Fibroblast of peridontal ligament (primary cell): Measurements from ENCODE around the gene NDUFB10.
"Not testable (repeated sequence)": the region's sequence is repeated elsewhere in the genome, so short reads cannot be mapped to it uniquely, and the experiment has no call there.

Source experiments
- DNase-seq: peaks from one replicate; pipeline ENCODE4 v3.0.0-alpha.2; 2010; ENCODE audit errors: extremely low read depth

Gene NDUFB10

DNA sequence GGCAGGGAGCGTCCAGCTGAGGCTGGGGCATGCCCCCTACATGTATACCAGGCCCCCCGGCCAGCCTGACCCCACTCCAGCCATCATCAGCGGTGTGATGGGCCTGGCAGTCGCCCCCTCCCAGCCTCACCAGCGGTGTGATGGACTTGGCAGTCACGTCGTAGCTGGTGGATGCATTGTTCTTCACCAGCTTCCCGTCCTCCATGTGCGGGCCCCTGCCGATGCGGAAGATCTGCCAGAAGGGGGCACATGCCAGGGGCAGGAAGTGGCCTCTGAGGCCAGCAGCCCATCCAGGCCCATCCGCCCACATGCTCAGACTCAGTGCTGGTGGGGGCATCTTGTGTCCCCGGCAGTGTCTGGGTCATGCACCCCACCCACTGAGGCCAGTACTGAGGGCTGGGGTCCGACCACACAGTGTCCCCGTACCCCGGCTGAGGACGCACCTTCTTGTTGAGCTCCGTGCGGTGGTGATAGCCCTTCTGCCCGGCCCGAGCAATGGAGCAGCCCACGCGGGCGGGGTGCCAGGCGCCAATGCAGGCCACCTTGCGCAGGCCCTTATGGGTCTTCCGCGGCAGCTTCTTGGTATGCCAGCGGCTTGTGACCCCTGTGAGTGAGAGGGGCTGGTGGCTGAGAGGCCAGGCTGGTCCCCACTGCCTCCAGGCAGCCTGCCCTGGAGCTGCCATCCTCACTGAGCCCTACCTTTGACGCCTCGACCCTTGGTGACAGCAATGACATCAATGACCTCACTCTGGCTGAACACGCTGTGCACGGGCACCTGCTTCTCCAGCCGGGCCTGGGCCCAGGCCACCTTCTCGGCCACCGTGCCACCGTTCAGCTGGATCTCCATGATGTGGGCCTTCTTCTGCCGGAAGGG lies 12.6 kb upstream of the NDUFB10 start:
- DNase-seq = no peak

DNA sequence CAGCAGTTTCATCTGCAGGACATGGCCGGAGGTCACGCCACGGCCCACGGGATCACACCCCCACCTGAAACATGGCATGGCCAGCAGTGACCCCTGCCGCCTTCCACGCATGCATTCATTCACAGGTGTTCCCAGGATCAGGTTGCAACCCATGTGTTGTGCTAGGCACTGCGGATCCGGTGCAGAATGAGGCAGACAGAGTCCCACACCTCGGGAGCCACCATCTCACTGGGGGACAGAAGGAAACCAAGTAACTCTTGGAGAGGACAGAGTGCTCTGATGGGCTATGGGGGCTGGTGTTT lies 12.0 kb upstream of the NDUFB10 start:
- DNase-seq = no peak

DNA sequence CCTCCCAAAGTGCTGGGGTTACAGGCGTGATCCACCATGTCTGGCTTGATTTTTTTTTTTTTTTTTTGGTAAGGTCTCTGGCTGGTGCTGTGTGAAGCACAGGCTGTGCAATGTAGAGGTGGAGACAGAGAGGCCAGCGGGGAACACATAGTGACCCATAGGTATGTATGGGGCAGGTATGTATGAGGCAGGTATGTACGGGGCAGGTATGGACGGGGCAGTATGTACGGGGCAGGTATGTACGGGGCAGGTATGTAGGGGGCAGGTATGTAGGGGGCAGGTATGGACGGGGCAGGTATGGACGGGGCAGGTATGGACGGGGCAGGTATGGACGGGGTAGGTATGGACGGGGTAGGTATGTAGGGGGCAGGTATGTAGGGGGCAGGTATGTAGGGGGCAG lies 9.8 kb upstream of the NDUFB10 start:
- no peak for DNase-seq

DNA sequence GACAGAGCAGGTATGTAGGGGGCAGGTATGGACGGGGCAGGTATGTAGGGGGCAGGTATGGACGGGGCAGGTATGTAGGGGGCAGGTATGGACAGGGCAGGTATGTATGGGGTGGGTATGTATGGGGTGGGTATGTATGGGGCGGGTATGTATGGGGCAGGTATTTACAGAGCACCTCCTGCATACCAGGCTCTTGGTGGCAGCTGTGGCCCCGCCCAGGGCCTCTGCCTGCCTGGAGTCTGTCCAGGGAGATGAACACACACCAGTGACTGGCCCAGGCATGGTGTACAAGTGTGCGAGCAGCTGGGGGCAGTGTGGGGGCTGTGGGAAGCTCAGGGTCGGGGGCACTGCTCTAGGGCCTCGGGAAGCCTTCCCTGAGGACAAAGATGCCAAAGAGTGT lies 9.3 kb upstream of the NDUFB10 start:
- DNase-seq = no peak

DNA sequence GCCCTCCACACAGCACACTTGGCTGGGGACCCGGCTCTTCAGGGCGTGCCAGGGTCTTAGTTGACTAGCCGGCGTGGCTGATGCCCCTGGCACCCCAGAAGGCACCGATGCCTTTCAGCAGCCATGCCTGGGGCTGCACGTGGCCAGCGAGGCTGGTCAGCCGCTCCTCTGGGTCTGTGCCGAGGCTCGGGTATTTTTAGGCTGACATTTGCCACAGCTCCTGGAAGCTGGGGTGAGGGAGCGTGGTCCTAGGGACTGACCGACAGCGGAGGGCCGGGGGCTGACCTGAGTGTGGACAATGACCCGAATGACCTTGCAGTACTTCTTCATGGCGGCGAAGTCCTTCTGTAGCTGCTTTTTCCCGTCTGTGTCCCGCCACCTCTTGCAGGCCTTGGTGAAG lies 8.8 kb upstream of the NDUFB10 start:
- no peak for DNase-seq

DNA sequence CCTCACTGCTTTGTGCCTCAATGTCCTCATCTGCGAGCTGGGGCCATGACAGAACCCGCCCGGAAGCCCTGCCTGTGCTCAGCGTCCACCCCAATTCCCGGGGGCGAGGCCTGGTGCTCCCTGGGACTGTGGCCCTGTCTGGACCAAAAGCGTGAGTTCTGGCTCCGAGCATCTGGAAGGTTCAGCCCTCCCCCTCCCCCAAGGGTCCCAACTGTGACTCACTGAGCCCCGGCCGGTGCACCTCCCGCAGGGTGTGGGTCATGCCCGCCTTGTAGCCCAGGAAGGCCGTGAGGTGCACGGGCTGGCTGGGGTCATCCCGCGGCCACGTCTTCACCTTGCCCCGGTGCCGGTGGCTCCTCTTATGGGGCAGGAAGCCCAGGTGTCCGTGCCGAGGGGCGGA lies 5.6 kb upstream of the NDUFB10 start:
- DNase-seq = no peak

DNA sequence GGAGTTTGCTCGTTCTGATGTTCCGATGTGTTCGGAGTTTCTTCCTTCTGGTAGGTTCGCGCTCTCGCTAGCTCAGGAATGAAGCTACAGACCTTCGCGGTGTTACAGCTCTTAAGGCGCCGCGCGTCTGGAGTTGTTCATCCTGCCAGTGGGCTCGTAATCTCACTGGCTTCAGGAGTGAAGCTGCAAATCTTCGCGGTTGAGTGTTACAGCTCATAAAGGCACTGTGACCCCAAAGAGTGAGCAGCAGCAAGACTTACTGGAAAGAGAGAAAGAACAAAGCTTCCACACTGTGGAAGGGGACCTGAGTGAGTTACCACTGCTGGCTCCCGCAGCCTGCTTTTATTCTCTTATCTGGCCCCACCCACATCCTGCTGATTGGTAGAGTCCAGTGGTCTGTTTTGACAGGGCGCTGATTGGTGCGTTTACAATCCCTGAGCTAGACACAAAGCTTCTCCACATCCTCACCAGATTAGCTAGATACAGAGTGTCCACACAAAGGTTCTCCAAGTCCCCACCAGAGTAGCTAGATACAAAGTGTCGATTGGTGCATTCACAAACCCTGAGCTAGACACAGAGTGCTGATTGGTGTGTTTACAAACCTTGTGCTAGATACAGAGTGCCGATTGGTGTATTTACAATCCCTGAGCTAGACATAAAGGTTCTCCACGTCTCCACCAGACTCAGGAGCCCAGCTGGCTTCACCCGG lies 1.8 kb upstream of the NDUFB10 start:
- not testable (repeated sequence) for DNase-seq

DNA sequence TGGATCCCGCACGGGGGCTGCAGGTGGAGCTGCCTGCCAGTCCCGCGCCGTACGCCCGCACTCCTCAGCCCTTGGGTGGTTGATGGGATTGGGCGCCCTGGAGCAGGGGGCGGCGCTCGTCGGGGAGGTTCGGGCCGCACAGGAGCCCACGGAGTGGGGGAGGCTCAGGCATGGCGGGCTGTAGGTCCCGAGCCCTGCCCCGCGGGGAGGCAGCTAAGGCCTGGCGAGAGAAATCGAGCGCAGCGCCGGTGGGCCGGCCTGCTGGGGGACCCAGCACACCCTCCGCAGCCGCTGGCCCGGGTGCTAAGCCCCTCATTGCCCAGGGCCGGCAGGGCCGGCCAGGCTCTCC lies 1.2 kb upstream of the NDUFB10 start:
- DNase-seq = not testable (repeated sequence)

DNA sequence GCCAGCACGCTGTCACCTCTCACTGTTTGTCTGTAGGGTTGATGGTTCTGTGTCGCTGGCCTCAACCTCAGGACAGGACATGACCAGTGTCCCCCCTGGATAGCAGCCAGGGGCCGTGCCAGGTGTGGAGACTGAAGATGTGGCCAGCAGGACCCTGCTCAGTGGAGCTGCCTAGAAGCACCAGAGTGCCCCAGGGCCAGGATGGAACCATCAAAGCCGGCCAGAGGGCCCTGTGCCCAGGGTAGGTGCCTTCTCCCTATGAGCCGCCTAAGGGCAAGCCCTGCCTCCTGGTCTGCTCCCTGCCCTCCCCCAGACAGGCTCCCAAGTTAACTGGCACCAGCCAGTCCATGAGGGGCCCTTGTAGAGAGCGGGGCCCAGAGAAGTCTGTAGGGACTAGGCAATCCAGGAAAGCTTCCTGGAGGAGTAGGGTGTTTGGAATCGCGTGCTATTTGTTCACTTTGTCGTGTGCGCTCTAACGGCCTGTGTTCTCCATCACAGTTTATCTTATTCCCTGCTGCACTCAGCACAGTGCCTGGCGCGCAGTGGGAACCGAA lies 546 bp upstream of the NDUFB10 start:
- DNase-seq = no peak

DNA sequence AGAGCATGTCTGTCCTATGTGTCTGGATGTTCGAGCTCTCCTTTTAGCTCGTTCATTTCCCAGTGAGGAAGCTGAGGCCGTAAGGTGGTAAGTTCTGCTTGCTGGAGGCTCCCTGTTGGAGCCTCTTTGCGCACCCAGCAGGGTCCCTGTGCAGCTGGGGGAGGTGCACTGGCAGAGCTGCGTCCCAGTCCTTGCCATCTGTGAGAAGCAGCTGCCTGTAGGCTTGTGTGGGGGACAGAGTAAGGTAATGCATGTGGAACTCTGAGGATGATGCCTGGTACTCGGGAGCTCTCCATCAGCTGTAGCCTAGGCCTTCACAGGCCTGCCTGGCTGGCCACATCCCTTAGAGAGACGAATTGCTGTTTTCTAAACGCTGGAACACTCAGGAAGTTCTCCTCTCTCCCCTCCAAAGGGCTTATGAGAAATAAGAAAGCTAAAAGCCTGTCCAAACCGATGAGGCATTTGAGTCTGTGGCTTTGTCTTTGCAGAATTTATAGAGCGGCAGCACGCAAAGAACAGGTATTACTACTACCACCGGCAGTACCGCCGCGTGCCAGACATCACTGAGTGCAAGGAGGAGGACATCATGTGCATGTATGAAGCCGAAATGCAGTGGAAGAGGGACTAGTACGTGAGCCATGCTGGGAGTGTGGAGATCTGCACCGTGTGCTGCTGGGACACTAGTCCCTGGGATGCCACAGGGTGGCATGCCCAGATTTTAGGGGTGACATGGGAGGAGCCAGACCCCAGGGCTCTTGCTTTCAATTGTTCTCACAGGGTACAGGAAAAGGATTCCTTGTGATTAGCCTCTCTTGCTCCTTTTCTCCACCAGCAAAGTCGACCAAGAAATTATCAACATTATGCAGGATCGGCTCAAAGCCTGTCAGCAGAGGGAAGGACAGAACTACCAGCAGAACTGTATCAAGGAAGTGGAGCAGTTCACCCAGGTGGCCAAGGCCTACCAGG lies 1.6 kb downstream of the NDUFB10 start:
- peak; percentile 28 for DNase-seq

DNA sequence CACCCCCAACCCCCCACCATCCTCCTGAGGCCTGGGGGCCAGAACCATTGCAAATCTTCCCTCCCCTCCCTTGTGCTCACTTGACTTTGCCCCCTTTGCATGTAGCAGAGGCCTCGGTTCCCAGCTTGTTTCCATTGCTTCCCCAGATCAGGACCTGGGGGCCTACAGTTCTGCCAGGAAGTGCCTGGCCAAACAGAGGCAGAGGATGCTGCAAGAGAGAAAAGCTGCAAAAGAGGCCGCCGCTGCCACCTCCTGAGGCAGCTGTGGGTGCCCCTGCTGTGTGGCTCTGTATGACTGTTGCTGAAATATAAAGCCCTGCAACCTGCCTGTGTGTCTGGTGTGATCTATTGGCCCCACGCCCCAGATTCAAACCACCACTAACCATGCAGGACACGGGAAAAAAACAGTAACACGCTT lies 2.3 kb downstream of the NDUFB10 start:
- DNase-seq = no peak

DNA sequence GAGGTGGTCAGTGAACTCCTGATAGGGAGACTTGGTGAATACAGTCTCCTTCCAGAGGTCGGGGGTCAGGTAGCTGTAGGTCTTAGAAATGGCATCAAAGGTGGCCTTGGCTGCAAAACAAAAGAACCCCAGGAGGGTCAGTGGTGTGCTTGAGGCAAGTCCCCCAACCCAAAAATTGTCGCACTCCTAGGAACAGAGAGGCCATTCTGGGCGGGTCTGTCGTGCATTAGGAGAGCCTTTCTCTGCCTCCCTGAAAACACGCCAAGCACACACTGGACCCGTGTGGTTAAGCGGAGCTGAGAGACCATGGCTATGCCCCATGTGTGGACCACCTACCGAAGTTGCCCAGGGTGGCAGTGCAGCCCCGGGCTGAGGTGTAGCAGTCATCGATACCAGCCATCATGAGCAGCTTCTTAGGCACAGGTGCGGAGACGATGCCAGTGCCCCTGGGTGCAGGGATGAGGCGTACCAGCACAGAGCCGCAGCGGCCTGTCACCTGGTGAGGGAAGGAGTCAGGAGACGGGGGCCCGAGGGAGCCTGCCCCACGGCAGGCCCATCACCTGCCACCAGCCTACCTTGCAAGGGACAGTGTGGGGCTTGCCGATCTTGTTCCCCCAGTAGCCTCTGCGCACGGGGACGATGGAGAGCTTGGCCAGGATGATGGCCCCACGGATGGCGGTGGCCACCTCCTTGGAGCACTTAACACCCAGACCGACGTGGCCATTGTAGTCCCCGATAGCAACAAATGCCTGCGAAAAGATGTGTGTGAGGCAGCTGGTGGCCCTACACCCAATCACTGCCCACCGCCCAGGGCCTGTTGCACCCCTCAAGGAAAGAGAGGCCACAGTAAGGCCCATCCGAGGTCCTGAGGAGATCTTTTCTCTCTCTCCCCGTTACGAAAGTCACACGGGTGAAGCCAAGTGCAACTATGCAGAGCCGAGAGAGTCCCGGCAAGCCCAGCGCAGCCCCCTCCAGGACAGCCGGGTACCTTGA lies 3.1 kb downstream of the NDUFB10 start:
- DNase-seq = not testable (repeated sequence)

DNA sequence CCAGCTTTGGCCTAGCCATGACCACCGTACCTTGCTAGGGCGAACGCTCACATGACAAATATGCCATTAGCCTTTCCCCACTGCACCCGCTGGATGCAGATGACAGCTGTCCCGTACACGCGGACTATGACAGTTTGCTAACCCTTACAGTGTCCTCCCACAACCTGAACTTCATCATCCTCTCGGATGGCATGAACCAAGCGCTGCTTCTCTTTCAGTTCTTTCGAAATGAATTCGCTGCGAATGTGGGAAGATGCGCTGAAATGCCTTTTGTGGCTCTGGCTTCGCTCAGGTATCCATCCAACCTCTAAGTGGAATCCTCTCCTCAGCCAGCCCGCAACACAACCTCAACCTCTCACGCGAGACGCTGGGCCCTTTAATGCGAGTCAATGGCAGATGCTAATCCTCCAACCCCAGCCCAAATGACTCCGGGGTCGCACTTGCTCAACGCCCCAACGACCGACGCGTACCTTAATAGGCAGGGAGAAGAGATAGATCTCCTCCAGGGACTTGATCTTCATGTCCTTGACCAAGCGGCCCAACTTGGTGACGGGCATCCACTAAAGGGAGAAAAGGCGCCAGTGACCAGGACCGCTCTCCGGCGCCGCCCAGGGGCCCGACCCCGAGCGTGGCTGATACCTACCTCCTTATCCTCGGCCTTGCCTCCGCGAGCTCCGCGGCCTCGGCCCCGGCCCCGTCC lies 4.6 kb downstream of the NDUFB10 start:
- peak; percentile 34 for DNase-seq

DNA sequence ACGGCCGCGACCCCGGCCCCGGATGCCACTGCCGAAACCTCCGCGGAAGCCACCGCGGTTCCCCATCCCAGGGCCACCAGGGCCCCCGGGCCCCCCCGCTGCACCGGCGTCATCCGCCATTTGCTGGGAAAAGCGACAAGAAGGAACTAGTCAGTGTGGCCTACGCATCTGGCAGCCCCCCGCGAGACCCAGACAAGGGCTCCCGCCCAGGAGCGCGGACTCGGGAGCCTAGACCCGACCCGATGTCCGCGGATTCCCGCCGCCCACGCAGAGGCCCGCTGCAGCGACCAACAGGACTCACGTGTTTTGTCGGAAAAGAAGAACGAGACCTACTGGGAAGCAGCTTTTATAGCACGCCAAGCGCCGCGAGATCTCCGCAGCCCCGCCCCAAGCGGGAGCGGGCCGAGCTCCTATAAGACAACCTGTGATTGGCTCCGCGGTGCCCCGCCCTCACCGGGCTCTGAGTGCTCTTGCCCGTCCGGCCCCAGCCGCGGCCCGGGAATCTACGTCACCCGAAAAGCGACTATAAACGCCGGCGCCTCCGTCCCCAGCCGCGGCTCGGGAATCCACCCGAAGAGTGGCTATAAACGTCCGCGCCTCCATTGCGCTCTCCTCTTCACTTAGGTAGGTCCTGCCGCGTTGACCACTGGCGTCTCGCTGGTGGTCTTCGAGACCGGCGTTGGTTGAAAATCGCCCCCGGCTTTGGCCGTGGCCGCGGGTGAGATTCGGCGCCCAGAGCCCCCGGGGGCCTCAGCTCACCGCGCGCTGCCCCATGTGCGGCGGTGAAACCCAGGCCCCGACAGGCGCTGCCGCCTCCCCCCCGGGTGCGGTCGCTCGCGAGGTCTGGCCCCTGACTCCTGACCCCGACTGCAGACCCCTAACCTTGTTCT lies 5.4 kb downstream of the NDUFB10 start, which contains the start of gene RPS2:
TSS of gene RPS2 (minus strand) at position 321 of the 890 bp plus-strand sequence. CDS start at position 120, 201 bp downstream.
- peak; percentile 98 for DNase-seq

DNA sequence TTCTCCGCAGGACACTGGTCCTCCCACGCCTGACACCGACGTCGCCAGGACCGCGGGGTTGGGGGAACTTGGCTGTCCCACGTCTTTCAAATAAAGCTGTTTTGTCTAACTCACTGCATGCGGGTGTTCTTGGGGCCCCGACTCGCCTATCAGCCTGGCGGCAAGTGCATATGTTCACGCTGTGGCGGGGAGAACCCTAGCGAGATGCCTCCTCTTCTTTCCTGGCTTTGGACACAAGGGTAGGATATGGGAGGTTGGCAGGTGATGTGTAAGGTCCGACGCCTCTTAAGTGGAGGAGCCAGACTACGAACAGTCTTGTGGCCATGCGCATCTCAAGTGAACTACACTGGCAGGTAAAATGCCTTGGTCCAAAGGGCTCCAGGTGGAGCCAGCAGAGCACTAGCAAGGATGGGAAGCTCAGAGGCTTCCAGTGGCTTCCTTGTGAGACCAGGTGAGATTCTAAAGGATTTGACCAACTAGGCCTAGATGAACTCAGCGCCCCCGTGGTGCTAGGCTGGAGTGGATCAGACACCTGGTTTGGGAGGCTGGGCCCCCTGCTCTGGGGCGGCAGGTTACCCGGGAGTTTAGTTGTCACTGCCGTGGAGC lies 6.2 kb downstream of the NDUFB10 start:
- DNase-seq = no peak

DNA sequence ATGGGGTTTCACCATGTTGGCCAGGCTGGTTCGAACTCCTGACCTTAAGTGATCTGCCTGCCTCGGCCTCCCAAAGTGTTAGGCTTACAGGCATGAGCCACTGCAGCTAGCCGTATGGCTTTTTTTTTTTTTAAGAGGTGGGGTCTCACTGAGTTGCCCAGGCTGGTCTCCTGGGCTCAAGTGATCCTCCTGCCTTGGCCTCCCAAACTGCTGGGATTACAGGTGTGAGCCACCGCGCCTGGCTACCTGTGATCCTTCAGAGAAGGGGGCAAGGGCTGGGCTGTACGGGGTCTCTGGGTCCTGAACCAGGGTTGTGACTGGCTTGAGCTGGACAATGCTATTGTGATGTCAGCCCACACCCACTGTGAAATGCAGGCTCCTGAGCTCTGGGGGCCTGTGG lies 7.1 kb downstream of the NDUFB10 start, which contains the start of gene RNF151:
TSS of gene RNF151 (plus strand) at position 397 of the 400 bp plus-strand sequence. CDS start 26 bp downstream, outside the sequence.
- DNase-seq = no peak

DNA sequence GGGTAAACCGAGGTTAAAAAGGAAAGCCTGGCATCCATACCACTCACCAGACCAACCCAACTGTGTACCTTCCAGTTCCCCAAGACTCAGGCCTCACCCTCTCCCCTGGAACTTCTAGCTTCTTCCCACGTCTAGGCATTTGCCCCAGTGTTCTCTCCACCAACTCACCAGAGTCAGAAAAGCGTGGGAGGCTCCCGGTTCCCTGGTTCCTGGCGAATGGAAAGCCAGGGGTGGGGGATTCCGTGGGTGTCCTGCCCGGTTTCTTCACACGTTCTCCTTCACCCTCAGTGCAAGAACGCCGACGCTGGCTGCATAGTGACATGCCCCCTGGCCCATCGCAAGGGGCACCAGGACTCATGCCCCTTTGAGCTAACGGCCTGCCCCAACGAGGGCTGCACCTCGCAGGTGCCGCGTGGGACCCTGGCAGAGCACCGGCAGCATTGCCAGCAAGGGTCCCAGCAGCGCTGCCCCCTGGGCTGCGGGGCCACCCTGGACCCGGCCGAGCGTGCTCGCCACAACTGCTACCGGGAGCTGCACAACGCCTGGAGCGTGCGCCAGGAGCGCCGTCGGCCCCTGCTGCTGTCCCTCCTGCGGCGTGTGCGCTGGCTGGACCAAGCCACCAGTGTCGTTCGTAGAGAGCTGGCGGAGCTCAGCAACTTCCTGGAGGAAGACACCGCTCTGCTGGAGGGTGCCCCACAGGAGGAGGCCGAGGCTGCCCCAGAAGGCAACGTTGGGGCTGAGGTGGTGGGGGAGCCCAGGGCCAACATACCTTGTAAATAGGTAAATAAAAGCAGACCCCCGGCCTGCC lies 9.0 kb downstream of the NDUFB10 start:
- no peak for DNase-seq
